H9 (cell line): ENCODE results near the gene DNAJC11. TPM values are rescaled to one million over a fixed set of nuclear protein-coding genes. Genes with fewer than 3 reads are reported as not detected.

Source experiments
- DNase-seq: peaks from one replicate; pipeline ENCODE4 v3.0.0-alpha.2; 2017
- H2AFZ ChIP-seq: one replicate; pipeline ENCODE4 v1.6.1; 2013; ENCODE audit warnings: mild to moderate bottlenecking, low read length, control low read depth, moderate library complexity
- H2AK5ac ChIP-seq: 2 replicates; pipeline ENCODE4 v1.6.1; 2013; ENCODE audit warnings: low read length, control low read depth, mixed read lengths; ENCODE audit not compliant: insufficient read length
- H2BK120ac ChIP-seq: one replicate; pipeline ENCODE4 v1.6.1; 2013; ENCODE audit warnings: low read depth, mild to moderate bottlenecking, low read length, control low read depth, inconsistent platforms; ENCODE audit not compliant: poor library complexity, severe bottlenecking
- H2BK12ac ChIP-seq: 2 replicates; pipeline ENCODE4 v1.6.1; 2013; ENCODE audit warnings: low read length, control low read depth, mixed read lengths, low read depth; ENCODE audit not compliant: insufficient read length
- H2BK15ac ChIP-seq: 2 replicates; pipeline ENCODE4 v1.6.1; 2013; ENCODE audit warnings: low read depth, low read length, control low read depth
- H2BK20ac ChIP-seq: one replicate; pipeline ENCODE4 v1.6.1; 2013; ENCODE audit warnings: low read depth, mild to moderate bottlenecking, low read length, control low read depth, inconsistent platforms; ENCODE audit not compliant: poor library complexity, severe bottlenecking
- H2BK5ac ChIP-seq: 2 replicates; pipeline ENCODE4 v1.6.1; 2013; ENCODE audit warnings: low read length, control low read depth, mixed read lengths; ENCODE audit not compliant: insufficient read length
- H3K14ac ChIP-seq: 2 replicates; pipeline ENCODE4 v1.6.1; 2013; ENCODE audit warnings: low read length, control low read depth; ENCODE audit not compliant: insufficient read depth
- H3K18ac ChIP-seq: 2 replicates; pipeline ENCODE4 v1.6.1; 2013; ENCODE audit warnings: low read depth, mild to moderate bottlenecking, mixed read lengths, low read length, control low read depth; ENCODE audit not compliant: insufficient read length
- H3K23ac ChIP-seq: 2 replicates; pipeline ENCODE4 v1.6.1; 2013; ENCODE audit warnings: low read length, control low read depth, mixed read lengths, low read depth; ENCODE audit not compliant: insufficient read length
- H3K23me2 ChIP-seq: 2 replicates; pipeline ENCODE4 v1.6.1; 2013; ENCODE audit warnings: low read depth, mild to moderate bottlenecking, mixed read lengths, low read length, control low read depth; ENCODE audit not compliant: insufficient read length, poor library complexity, severe bottlenecking
- H3K27ac ChIP-seq: 2 replicates; pipeline ENCODE4 v1.5.1; 2013; ENCODE audit warnings: low read length, control low read depth, mixed read lengths, low read depth; ENCODE audit not compliant: insufficient read length
- H3K27me3 ChIP-seq: 2 replicates; pipeline ENCODE4 v1.6.1; 2013; ENCODE audit warnings: low read length, control low read depth, inconsistent platforms; ENCODE audit not compliant: insufficient read depth
- H3K4ac ChIP-seq: 2 replicates; pipeline ENCODE4 v1.6.1; 2013; ENCODE audit warnings: low read depth, mild to moderate bottlenecking, control low read depth, inconsistent platforms, low read length, moderate library complexity
- H3K4me1 ChIP-seq: 2 replicates; pipeline ENCODE4 v1.6.1; 2013; ENCODE audit warnings: low read length, control low read depth, inconsistent platforms; ENCODE audit not compliant: insufficient read depth
- H3K4me2 ChIP-seq: 2 replicates; pipeline ENCODE4 v1.6.1; 2013; ENCODE audit warnings: low read length, control low read depth, mixed read lengths; ENCODE audit not compliant: insufficient read length, insufficient read depth
- H3K56ac ChIP-seq: 2 replicates; pipeline ENCODE4 v1.6.1; 2013; ENCODE audit warnings: low read depth, mild to moderate bottlenecking, mixed read lengths, low read length, control low read depth; ENCODE audit not compliant: insufficient read length
- H3K79me1 ChIP-seq: 2 replicates; pipeline ENCODE4 v1.6.1; 2013; ENCODE audit warnings: low read depth, mild to moderate bottlenecking, moderate library complexity, low read length, control low read depth, inconsistent platforms; ENCODE audit not compliant: insufficient read depth, poor library complexity, severe bottlenecking
- H3K79me2 ChIP-seq: 2 replicates; pipeline ENCODE4 v1.6.1; 2013; ENCODE audit warnings: low read length, control low read depth, inconsistent platforms; ENCODE audit not compliant: insufficient read depth
- H3K9ac ChIP-seq: 2 replicates; pipeline ENCODE4 v1.6.1; 2013; ENCODE audit warnings: low read length, control low read depth, mixed read lengths; ENCODE audit not compliant: insufficient read length; ENCODE audit errors: extremely low read depth
- H3K9me3 ChIP-seq: one replicate; pipeline ENCODE4 v1.6.1; 2013; ENCODE audit warnings: low read depth, low read length, inconsistent platforms; ENCODE audit not compliant: control insufficient read depth
- H3T11ph ChIP-seq: one replicate; pipeline ENCODE4 v1.6.1; 2013; ENCODE audit warnings: mild to moderate bottlenecking, low read length, control low read depth, inconsistent platforms
- H4K20me1 ChIP-seq: one replicate; pipeline ENCODE4 v1.6.1; 2013; ENCODE audit not compliant: control insufficient read depth, insufficient read length, insufficient read depth
- H4K5ac ChIP-seq: 2 replicates; pipeline ENCODE4 v1.6.1; 2013; ENCODE audit warnings: low read depth, mild to moderate bottlenecking, mixed read lengths, low read length, control low read depth; ENCODE audit not compliant: insufficient read length
- H4K8ac ChIP-seq: replicated peaks from 2 replicates; pipeline ENCODE4 v1.6.1; 2013; ENCODE audit warnings: low read length, control low read depth, mixed read lengths, low read depth; ENCODE audit not compliant: insufficient read length
- H4K91ac ChIP-seq: 2 replicates; pipeline ENCODE4 v1.6.1; 2013; ENCODE audit warnings: low read depth, mild to moderate bottlenecking, moderate library complexity, mixed read lengths, low read length, control low read depth; ENCODE audit not compliant: insufficient read length
- H3K27ac Mint-ChIP-seq, 3 experiments: 2 replicates in 2 of 3; 3 replicates in 1 of 3; pipeline ENCODE4 v1.8.0; 2020 to 2021; ENCODE audit warnings: mixed read lengths in 3 of 3, mild to moderate bottlenecking in 1 of 3, moderate library complexity in 1 of 3
- H3K27me3 Mint-ChIP-seq: 2 replicates; pipeline ENCODE4 v1.8.0; 2021; ENCODE audit warnings: low read depth, mild to moderate bottlenecking, moderate library complexity, mixed read lengths
- H3K36me3 Mint-ChIP-seq, 3 experiments: 2 replicates in 2 of 3; 3 replicates in 1 of 3; pipeline ENCODE4 v1.8.0; 2020 to 2021; ENCODE audit warnings: low read depth in 3 of 3, mixed read lengths in 3 of 3; ENCODE audit not compliant: insufficient read depth in 1 of 3
- H3K4me1 Mint-ChIP-seq, 2 experiments: 2 replicates each; pipeline ENCODE4 v1.8.0; 2020; ENCODE audit warnings: mixed read lengths in 2 of 2
- H3K4me3 Mint-ChIP-seq, 2 experiments: 2 replicates in 1 of 2; 3 replicates in 1 of 2; pipeline ENCODE4 v1.8.0; 2020 to 2021; ENCODE audit warnings: mild to moderate bottlenecking in 2 of 2, mixed read lengths in 2 of 2, moderate library complexity in 1 of 2
- H3K9me3 Mint-ChIP-seq, 2 experiments: 2 replicates in 1 of 2; 3 replicates in 1 of 2; pipeline ENCODE4 v1.8.0; 2020; ENCODE audit warnings: mild to moderate bottlenecking in 2 of 2, mixed read lengths in 2 of 2, moderate library complexity in 1 of 2
- WGBS: extraction: QIAGEN DNeasy Blood & Tissue Kit; methylation state at CpG from one replicate; pipeline ENCODE4 v1.1.7; 2013; ENCODE audit warnings: missing lambda C conversion rate, low lambda C conversion rate, mixed read lengths; ENCODE audit not compliant: insufficient read length; ENCODE audit errors: extremely low coverage; 5-methylcytosine and 5-hydroxymethylcytosine counted together
- total RNA-seq: library from RNA; stranded (reverse); gene quantifications from 2 replicates; pipeline ENCODE4 v1.2.1, GENCODE V29; 2021
- TF ChIP-seq, protein P1 (sequence below): fragments of 200-600 bp; sonication (generic); conservative IDR thresholded peaks from 3 replicates; pipeline ENCODE4 v1.8.0; 2021; ENCODE audit warnings: antibody characterized with exemption, mild to moderate bottlenecking

The DNAJC11 gene
- total RNA-seq, 1 experiment from 2014 or later, result 88.5 TPM

DNA sequence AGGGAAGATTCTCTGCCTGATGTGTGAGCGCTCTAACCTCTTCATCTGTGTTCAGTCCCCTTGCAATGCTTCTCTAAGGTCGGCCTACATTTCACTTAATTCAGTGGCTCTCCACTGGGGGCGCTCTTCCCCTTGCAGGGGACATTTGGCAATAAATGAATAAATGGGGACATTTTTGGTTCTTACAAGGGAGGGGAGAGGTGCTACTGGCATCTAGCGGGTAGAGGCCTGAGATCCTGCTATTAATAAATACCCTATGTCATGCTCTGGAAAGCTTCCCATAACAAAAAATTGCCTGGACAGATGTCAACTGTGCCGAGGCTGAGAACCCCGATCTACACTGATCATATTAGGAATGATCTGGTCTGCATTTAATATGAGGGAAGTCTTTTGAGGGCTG lies 25.9 kb upstream of the DNAJC11 start:
- no peak overlapping the region for H2BK15ac ChIP-seq
- peaks cover 29% of the 10 kb centered on the region for H3K27me3 Mint-ChIP-seq
- no peak overlapping the region for H2BK5ac ChIP-seq
- H3K79me2 ChIP-seq, result no peaks in the 10 kb centered on the region
- peak; percentile 72 for DNase-seq
- H3K27ac ChIP-seq, result no peak overlapping the region
- no peak overlapping the region for H3K14ac ChIP-seq
- H3K4me1 Mint-ChIP-seq, result peaks cover 18 to 19% of the 10 kb centered on the region in 2 experiments
- no peaks in the 10 kb centered on the region for H3K23me2 ChIP-seq
- H3K27ac Mint-ChIP-seq, result no peak overlapping the region
- no peak overlapping the region for H3T11ph ChIP-seq
- H3K56ac ChIP-seq, result no peak overlapping the region
- H2BK20ac ChIP-seq, result no peak overlapping the region
- H3K9ac ChIP-seq, result no peak overlapping the region
- H2BK120ac ChIP-seq, result no peak overlapping the region
- no peak overlapping the region for H3K23ac ChIP-seq
- no peaks in the 10 kb centered on the region for H3K4me1 ChIP-seq
- H3K9me3 Mint-ChIP-seq, result no peaks in the 10 kb centered on the region
- no peaks in the 10 kb centered on the region for H3K36me3 Mint-ChIP-seq
- no CpG with 5 or more reads among the region's 6 CpGs for WGBS
- H2AFZ ChIP-seq, result no peak overlapping the region
- H3K79me1 ChIP-seq, result no peaks in the 10 kb centered on the region
- no peak overlapping the region for H2AK5ac ChIP-seq
- H3K4me3 Mint-ChIP-seq, result no peak overlapping the region
- no peak overlapping the region for H4K8ac ChIP-seq
- H2BK12ac ChIP-seq, result no peak overlapping the region
- no peak overlapping the region for H4K91ac ChIP-seq
- H4K5ac ChIP-seq, result no peak overlapping the region
- no peaks in the 10 kb centered on the region for H3K27me3 ChIP-seq
- no peak overlapping the region for H3K4me2 ChIP-seq
- H3K18ac ChIP-seq, result no peak overlapping the region
- TF ChIP-seq, protein P1, sequence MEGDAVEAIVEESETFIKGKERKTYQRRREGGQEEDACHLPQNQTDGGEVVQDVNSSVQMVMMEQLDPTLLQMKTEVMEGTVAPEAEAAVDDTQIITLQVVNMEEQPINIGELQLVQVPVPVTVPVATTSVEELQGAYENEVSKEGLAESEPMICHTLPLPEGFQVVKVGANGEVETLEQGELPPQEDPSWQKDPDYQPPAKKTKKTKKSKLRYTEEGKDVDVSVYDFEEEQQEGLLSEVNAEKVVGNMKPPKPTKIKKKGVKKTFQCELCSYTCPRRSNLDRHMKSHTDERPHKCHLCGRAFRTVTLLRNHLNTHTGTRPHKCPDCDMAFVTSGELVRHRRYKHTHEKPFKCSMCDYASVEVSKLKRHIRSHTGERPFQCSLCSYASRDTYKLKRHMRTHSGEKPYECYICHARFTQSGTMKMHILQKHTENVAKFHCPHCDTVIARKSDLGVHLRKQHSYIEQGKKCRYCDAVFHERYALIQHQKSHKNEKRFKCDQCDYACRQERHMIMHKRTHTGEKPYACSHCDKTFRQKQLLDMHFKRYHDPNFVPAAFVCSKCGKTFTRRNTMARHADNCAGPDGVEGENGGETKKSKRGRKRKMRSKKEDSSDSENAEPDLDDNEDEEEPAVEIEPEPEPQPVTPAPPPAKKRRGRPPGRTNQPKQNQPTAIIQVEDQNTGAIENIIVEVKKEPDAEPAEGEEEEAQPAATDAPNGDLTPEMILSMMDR, result peak; percentile 96
- H4K20me1 ChIP-seq, result no peaks in the 10 kb centered on the region
- no peak overlapping the region for H3K4ac ChIP-seq
- no peaks in the 10 kb centered on the region for H3K9me3 ChIP-seq
